T-helper 2 cell treated with Interferon-gamma antibody and Interleukin-4, amounts not matched to agents 100 ng/mL and 5 ng/mL, for 36 hours (primary cell): ENCODE data around the gene SHROOM4. TPM values are rescaled to one million over a fixed set of nuclear protein-coding genes. Genes with fewer than 3 reads are reported as not detected.

Experiments used
- intact Hi-C: fragments of 100-400 bp; cut with micrococcal nuclease; formaldehyde crosslinking; loops from one replicate; pipeline ENCODE4 v1.15.1; 2023
- total RNA-seq: library from RNA; stranded (reverse); gene quantifications from 2 replicates; pipeline ENCODE4 v1.2.3, GENCODE V29; 2022

The SHROOM4 gene
- total RNA-seq, 1 donor from 2014 or later = not detected

DNA sequence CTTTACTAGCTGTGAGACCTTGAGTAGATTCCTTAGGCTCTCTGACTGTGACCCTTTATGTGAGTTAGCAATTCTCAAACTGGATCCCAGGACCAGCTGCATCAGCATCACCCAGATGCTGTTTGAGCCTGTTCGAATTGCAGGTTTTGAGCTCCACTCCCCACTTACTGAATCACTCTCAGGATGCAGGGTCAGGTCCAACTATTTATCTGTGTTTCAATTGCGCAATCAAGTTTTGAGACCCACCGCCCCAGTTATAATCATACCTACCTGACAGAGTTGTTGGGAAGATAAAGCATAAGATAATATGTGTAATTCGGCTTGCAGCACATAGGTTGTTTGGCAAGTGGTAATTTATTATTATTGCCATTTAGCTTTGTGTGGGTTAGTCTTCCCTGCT lies 187.6 kb downstream of the SHROOM4 start:
- intact Hi-C loops = no loop called here

DNA sequence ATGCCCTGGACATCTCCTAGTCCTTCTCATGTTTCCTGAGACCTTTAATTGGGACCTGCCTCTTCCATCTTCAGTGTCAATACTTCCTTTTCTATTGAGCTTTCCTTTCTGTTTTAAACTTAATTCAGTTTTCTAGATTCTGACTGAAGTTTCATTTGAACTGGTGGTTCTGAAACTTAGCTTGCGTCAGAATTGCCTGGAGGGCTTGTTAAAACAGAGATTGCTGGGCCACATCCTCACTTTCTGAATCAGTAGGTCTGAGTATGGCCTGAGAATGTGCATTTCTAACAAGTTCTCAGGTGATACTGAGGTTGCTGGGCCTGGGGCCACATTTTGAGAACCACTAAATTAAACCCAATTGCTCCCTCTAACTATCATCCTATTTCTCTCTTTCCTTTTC lies 191.2 kb downstream of the SHROOM4 start:
- intact Hi-C loops = no loop called here

DNA sequence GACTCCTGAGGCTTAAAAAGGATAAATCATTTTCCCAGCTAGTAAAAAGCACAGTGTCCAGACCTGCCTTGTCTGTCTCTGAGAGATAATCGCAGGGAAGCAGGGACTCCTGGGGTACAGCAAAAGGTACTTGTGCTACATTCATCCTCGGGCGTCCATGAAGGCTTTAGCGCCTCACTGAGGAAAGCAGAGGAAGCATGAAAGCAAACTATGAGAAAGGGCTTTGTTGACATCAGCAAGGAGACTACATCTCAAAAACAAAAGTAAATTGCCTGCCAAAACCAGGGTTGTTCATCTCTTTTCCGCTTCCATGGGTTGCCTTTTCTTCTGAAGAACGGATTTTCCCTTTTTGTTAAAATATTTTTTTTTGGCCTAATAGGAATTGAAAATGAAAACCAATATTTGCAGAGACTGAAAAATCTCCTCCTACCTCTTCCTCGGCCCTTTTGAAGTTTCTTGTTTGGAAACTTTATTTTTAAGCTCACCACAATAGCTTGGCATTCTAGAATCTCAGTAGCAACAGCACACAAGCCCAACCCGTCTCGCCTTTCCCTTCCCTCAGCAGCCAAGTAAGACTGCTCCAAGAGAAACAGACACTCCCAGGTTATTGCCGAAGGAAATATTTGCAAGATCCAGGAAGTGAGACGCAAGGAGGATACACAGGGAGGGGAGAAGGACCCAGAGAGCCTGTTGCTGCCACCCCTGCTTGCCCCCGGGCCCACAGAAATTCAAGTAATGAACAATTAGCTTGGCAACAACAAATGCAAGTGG lies 195.0 kb downstream of the SHROOM4 start:
- intact Hi-C loops = no loop called here

DNA sequence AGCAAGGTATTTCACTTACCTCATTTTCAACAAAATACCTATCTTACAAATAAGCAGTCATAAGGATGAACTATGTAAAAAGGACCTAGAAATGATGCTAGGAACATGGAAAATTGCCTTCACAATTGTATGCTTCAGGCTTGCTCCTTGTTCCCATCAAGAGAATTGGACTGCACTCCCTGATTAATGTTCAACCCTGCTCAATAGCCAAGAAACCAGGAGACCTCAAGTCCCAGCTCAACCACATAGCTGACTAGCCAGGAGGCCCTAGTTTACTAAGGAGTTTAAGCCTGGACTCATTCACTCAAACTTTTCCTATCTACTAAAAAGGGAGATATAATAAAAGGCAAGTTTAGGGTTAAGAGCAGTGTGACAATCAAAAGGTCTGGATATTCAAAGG lies 196.8 kb downstream of the SHROOM4 start:
- intact Hi-C loops = no loop called here

DNA sequence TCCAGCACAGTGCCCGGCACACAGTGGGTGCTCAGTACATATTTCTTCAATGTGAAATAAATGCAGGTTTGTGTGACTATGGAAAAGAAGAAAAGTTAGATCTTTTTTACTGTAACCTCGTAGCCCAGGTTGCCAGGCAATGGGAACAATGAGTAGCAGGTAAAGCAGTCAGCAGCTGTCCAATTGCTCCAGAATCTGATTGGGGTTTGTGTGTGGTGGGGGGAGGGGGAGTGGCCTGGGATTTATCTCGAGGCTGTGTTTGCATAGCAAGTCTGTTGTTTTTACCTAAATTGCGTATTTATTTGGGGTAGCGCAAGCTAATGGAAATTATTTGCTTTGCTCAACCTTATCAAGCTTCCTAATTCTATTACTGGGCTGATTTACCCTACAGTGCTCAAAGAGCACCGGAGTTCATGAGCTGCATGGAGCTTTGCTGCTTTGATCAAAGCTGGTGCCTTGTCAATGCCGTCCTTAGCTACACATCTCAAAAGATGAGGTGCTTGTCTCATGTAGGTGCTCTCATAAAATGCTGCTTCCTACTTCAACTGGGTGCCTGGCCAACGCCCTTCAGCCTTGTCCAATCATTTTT lies 198.3 kb downstream of the SHROOM4 start:
- intact Hi-C loops = no loop called here

DNA sequence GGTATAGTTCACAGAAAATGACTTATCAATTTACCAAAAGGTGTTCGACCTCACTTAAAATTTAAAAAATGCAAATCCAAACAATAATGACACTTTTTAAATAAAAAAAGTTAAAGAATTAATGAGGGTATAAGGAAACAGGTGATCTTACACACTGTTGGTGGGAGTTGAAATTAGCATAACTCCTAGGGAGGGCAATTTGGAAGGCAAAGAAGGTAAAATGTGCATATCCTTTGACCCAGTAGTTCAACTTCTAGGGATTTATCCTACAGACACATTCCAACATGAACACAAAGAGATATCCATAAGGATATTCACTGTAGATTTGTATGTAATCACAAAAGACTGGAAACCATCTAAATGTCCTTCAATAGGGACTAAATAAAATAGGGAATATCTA lies 199.5 kb downstream of the SHROOM4 start:
- intact Hi-C loops = no loop called here

DNA sequence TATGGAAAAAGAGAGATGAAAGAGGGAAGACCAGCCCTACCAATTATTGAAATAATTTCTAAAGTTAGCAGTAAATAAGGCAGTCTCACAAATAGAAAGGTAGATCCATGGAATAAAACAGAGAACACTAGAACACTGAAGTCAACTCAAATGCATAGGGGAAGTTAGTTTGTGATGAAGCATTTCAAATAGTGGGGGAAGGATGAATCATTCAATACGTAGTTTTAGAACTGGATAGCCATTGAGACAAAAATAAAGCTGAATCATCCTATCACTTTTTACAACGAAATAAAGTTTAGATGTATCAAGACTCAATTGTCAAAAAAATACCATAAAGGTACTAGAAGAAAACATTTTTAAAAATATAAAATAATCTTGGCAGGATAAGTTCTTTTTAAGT lies 200.1 kb downstream of the SHROOM4 start:
- intact Hi-C loops = no loop called here

DNA sequence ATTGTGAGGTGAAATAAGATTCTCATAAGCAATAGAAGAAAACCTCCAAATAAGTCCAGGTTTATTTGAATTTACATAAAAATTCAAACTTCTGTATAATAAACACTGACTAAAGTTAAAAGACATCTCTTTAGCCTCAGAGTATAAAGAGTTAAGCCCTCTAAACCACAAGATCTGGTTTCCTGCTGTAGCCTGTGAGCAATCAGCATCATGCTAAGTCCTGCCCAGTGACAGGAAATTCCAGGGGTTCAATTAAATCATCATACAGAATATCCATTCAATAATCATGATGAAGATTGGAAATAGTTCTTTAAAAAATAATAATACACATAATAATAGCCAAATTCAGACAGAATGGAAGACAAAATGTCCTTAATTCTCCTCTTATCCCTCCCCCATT lies 204.2 kb downstream of the SHROOM4 start:
- intact Hi-C loops = no loop called here

DNA sequence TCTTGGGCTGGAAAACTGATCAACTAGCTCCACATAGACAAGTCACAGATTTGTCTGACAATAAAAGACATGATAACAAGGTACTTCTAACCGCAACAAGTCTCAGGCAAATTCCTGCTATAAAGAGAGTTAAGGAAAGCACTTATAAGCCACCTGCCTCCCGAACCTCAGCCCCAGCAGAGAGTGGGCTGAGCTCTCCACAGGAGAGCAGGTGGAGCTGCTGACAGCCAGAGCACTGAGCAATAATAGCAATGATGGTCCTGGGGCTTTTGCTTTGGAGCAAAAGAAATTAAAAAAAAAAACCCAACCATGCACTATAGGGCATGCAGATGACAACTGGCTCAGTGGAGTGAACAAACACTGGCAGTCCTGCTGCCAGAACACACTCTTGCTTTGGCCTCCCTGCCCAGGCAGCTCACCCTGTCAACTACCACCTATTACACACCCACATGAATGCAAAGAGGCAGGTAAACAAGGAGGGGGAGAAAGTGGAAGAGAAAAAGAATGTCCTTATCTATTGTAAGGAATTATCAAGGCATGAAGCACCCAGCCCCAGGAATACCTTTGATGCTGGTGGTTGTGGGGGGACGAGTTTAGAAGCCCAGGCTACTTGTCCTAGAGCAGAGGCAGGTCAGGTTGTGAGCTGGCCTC lies 207.6 kb downstream of the SHROOM4 start:
- intact Hi-C loops = no loop called here

DNA sequence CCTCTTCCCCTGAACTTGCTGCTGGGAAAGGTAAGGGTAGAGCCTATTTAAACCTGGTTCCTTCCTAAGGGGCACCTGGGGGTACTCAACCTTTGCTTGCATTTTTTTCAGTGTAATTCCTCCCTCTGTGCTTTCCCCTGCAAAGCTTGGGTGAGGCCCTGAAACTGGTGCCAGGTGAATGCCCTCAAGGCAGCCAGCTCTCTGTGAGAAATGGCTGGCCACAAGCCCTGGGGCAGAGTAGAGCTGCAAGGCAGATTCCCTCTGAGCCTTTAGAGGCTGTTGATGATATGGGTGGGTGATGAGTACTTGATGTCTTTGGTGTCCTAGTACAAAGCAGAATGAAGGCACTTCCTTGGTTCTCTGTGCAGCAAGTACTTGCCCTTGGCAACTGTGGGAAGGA lies 217.9 kb downstream of the SHROOM4 start:
- intact Hi-C loops = no loop called here

DNA sequence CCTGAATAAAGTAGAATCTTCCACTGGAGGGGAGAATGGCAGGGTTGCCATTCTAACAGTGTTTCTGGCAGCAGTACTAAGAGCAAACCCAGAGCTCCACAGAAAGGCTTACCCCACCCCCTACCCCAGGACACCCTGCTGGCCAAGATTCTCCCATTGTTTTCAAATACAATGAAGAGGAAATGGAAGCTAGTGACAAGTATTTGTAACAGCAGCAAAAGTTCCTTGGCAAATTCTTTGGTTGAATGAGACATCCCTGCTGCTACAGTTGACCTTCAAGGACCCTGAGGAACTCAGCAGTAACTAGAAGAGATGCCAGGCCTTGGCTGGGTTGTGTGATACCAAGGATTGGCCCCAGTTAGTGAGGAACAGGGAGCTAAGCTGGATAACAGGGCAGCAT lies 219.2 kb downstream of the SHROOM4 start:
- intact Hi-C loops = no loop called here

DNA sequence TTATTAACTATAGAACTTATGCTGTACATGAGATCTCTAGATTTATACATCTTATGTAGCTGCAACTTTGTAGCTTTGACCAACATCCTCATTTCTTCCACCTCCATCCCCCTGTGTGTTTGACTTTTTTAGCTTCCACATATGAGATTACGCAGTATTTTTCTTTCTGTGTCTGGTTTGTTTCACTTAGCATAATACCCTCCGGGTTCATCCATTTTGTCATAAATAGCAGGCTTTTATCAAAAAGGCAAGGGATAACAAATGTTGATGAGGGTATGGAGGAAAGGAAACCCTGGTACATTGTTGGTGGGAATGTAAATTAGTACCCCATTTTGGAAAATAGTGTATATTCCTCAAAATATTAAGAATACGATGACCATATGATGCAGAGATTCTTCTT lies 227.0 kb downstream of the SHROOM4 start:
- intact Hi-C loops = no loop called here

DNA sequence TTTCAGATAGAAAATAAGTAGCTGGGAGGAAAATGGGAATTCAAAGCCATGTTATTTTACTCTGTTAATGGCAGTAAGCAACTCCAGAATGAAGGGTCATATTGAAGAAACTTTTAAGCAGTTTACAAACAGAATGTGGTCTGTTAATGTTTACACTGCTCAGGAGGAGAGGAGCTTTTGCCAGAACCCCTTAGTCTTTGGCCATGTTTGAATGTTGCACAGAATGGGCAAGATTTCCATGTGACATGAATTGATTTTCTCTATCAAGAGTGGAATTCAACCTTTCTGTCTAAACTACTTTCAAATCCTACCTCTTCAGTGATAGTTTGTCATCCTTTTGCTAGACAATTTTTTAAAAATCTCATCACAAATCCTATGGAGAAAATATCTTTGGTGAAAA lies 227.6 kb downstream of the SHROOM4 start:
- intact Hi-C loops = no loop called here

DNA sequence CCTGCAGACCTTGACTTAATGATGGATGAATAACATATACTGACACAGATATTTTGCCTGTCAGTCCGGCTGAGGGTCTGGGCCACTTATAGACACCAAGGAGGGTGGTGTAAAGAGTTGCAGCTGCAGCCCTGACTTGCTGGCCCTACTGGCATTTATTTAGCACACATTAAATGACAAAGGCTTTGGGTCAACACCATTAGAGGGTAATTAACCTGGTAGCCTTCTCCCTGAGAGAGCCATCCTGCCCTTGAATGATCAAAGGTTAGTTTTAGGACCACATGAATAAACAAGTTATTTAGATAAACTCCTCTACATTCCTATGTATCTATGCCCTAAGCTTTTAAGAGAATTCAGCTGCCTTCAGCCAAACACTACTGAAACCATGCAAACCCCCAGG lies 232.6 kb downstream of the SHROOM4 start:
- intact Hi-C loops = loop anchor here (2.0 to 5.0 kb wide), 2 partner anchors 481 to 664 kb away; no protein-coding TSS in a partner anchor

DNA sequence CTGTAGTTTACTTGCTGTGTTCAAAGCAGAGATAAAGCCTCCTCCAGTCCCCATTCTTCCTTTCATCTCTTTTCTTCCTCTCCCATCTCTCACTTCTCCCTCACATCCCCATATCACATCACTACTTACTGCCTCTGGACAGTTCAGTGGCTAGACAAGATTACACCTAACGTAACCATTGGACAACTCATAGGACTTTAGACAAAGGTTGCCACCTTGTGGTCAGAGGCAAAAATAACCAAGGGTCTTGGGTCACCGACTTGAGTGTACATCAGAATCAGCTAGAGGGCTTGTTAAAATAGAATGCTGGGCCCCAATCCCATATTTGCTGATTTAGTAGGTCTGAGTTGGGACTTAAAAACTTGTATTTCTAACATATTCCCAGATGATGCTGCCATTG lies 234.0 kb downstream of the SHROOM4 start:
- intact Hi-C loops = loop anchor here (2.0 to 5.0 kb wide), 2 partner anchors 479 to 663 kb away; no protein-coding TSS in a partner anchor

DNA sequence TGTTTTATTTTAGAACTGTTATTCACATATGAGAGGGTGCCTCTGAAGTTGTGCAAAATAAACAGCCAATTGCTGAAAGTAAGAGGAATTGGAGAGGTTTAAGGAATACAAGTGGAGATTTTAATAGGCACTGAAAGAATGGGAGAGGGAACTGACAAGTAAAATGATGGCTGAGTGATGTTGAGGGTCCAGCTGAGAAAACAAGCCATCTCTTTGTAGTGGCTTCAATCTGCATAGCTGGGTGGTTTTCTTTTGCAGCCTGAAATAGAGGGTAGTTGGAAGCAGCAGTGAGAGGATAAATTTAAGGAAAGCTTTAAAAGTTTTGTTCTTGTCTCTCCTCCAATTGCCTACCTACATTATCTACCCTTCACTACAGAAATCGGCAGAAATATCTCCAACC lies 236.7 kb downstream of the SHROOM4 start:
- intact Hi-C loops = no loop called here

DNA sequence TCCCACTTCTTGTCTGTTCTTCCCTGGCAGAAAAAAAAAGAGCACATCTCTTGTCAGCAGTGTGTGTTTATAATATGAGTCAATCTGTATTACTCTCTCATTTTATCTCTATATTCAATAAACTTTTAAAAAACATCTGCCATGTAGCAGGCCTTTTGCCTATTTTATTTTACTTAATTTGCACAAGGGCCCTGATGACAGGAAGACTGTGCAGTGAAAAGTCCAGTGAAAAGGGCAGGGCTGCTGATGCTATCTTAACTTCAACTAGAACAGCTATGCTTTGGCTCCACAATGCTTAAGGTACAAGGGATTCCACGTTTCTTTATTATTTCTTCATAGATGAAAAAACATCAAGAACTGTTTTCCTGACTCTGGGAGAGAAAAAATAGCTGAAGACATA lies 246.4 kb downstream of the SHROOM4 start:
- intact Hi-C loops = no loop called here

DNA sequence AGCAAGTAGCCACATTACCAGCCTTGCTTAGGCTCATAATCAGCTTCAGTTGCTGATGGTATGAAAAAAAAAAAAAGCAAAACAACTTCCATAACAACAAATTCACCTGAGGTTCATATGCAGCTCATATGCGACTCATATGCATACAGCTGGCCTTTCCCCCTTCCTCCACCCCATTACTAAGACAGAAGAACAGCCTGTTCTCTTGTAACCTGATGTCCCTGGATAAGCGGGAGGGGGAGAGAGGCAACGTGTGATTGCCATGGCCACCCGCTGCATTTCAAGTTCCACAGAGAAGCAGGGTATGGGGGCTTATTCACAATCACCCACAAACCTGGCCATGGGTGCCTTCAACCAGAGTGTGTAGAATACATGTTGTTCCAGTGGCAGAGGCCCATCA lies 248.3 kb downstream of the SHROOM4 start:
- intact Hi-C loops = no loop called here
